Stimulated activated CD4-positive, alpha-beta T cell treated with anti-CD3 and anti-CD28 coated beads, Interleukin-1b, Interleukin-23, amount 100 ng/mL, for 4 hours (primary cell): ENCODE measurements around the gene ESRP2.
A peak's percentile ranks its signal among the peaks of the same experiment; 100 is the strongest.

Experiments
- DNase-seq, 2 donors: peaks; one replicate each; pipeline ENCODE4 v3.0.0-alpha.2; 2020; ENCODE audit warnings: low read depth in 2 of 2

Gene ESRP2

DNA sequence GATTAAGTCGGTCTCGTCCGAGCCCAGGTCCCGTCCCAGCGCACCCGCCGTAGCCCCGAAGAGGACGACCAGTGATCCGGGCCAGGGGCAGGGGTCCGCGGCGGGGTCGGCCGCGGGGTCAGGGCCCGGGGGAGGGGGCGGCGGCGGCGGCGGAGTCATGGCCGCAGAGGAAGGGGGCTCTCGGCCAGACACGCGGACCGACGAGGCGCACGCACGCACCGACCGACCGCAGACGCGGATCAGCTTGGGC is at the start of gene ESRP2:
TSS of gene ESRP2 (minus strand) at position 241 of the 250 bp plus-strand sequence. CDS start at position 159, 82 bp downstream.
- DNase-seq, result no peak

GRCh38 chr16:68285683-68286082 is 49.8 kb upstream of the ESRP2 start:
- no peak for DNase-seq

- no peak for DNase-seq
These were observed 48.9 kb upstream of the ESRP2 start for GRCh38 chr16:68284847-68285246.

GRCh38 chr16:68283801-68284598 is 48.1 kb upstream of the ESRP2 start:
- DNase-seq, result no peak

- DNase-seq, result no peak
These were observed 47.4 kb upstream of the ESRP2 start for GRCh38 chr16:68283346-68283745.

GRCh38 chr16:68282064-68282452 is 46.1 kb upstream of the ESRP2 start:
- no peak for DNase-seq

DNA sequence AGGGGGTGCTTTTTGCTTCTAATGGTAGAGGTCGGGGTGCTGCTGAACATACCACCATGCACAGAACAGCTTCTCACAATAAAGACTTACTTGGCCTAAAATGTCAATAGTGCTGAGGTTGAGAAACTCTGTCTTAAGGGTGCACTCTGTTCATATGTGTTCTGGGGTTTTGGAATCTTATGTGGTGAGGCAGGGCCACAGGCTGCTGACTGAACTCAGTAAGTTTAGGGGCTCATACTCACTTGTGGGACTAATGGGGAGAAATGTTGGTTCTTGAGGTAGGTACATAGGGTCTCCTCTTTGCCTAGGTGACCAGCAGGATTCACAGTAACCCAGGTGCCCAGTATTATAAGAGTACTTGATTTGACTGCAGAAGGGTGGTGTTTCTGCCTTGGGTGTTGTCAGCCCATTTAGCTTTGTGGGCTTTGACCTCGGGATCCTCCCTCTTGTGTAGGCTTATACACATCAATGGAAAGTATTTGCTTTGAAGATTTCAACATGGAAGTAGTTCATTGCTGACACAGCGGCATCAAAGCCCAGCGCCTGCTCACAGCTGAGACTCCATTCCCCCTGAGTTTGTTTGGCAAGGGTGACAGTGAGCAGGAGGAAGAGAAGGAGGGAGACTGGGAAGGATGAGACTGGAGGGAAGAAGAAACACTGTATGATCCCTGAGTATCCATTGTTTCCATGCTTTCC is 45.6 kb upstream of the ESRP2 start:
- no peak for DNase-seq

DNA sequence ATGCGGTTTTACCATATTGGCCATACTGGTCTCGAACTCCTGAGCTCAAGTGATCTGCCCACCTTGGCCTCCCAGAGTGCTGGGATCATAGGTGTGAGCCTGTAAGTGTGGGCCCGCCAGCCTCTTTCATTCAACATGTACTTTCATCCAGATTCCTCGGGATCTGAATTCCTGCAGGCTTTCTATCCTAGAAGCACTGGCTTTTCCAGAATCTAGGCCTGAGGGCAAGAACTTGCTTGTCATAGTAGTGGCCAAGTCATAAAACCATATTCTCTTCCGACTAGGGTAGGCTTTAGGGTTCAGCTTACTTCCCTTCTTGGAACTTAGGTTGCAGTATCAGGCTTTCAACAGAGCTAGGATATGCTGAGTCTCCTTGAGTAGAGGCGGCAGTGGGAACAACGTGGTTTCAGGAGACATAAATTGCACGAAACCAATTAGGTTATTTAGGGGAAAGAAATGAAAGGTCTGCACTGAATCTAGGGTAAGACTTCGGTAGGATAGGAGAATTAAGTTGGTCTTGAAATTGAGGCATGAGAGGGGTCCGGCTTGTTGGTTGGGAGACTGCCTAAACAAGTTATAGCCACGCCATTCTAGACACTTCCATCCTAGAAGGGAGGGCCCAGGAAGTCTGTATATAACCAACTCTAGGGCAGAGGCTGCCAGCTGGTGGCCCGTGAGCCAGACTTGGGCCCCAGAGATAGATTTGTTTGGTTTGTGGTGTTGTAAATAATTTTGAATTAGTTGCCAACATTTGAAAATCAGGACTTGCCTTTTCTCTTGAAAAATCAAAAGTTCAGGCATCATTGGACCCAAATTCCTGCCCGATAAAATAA is 44.0 kb upstream of the ESRP2 start:
- no peak for DNase-seq

- DNase-seq, result no peak
These were observed 40.3 kb upstream of the ESRP2 start for GRCh38 chr16:68276223-68276622.

GRCh38 chr16:68275611-68276191 is 39.8 kb upstream of the ESRP2 start:
- no peak for DNase-seq

- DNase-seq, result no peak
These were observed 38.5 kb upstream of the ESRP2 start for GRCh38 chr16:68274441-68274840.

DNA sequence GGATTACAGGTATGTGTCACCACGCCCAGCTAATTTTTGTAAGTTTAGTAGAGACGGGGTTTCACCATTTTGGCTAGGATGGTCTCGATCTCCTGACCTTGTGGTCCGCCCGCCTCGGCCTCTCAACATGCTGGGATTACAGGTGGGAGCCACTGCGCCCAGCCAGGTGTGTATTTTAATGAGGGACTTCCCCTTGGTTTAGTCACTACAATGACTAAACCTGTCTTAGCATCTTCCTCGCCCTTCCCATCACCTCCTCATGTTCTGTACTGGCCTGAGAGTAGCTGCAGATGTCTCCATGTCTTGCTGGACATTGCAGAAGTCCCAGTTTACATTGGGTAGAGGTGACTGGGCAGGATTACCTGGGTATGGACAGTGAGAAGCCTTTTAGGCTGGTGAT is 38.0 kb upstream of the ESRP2 start:
- no peak for DNase-seq

- DNase-seq, result no peak
These were observed 37.5 kb upstream of the ESRP2 start for GRCh38 chr16:68273459-68273858.

GRCh38 chr16:68272507-68273209 is 36.7 kb upstream of the ESRP2 start:
- DNase-seq, result no peak

- DNase-seq, result no peak
These were observed 34.4 kb upstream of the ESRP2 start for GRCh38 chr16:68270353-68270752.

DNA sequence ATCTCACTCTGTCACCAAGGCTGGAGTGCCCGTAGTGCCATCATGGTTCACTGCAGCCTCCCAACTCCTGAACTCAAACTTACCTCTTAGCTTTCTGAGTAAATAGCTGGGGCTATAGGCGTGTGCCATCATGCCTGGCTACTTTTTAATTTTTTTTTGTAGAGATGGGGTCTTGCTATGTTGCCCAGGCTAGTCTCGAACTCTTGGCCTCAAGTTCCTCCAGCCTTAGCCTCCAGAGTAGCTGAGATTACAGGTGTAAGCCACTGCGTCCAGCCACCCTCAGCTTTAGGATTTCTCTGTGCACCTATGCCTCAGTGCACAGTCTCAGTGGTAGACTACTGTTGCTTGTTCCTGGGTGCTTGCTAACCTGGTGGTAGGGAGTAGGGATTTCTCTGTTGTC is 33.9 kb upstream of the ESRP2 start:
- DNase-seq, result no peak

GRCh38 chr16:68267612-68268405 is 31.9 kb upstream of the ESRP2 start:
- no peak for DNase-seq

DNA sequence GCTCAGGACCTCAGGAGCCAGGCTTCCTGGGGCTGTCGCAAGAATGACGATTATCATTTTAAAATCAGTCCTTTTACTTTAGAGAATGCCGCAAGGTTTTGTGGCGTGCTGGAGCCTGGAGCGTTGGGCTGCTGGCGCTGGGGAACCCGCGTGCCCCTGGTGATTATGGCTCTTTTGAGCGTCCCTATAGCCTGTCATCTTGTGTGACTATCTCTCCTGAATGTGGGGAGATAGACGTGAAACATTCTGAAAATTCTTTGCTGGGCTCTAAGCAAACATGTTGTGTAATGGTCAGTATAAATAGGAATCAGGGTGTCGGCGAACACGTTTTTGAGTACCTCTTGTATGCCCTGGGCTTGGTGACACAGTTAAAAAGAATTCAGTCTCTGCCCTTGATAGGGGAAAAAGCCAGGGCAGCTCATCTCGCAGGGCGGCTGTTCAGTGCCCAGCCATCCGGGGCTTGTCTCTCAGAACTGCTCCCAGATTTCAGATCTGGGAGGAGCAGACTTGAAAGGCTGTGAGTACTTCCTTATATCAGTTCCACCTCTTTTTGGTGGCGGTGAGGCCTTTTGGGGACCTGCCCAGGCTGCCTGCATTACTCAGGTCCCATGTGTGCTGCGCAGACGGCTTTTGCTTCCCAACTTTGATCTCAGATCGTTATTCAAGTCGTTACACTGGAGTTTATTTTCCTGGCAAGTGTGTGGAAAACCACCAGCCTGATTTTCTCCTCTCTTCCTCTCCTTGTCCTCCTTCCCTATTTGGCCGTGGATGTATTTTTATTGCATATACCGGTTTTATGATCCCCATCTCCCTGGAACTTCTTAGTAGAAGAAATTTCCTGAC is 29.4 kb upstream of the ESRP2 start:
- DNase-seq, result peak in 1 of 2 donors; percentile 31

GRCh38 chr16:68264128-68265077 is 28.5 kb upstream of the ESRP2 start, which contains the start of gene SLC7A6:
Gene SLC7A6 (plus strand): TSS chr16:68264526. CDS start chr16:68274727, 10,201 bp downstream.
- peak; percentile 79 to 87 for DNase-seq
